ENCODE results near the gene GPR42.
"Not testable (repeated sequence)": the region's sequence is repeated elsewhere in the genome, so short reads cannot be mapped to it uniquely, and the experiment has no call there.

The GPR42 gene

GRCh38 chr19:35369522-35369921, 1.3 kb upstream of the GPR42 start:
- no peaks in the 10 kb centered on the region for H3K9me3 ChIP-seq (ENCODE audit: control insufficient read depth, insufficient read depth, low read length)
- no peak overlapping the region for H3K9ac ChIP-seq (ENCODE audit: low read depth, low read length)
- no peaks in the 10 kb centered on the region for H3K4me1 ChIP-seq (ENCODE audit: control insufficient read depth, insufficient read depth, low read length)
- H3K4me3 ChIP-seq (ENCODE audit: low read depth, low read length): no peak overlapping the region
- no peaks in the 10 kb centered on the region for H3K27me3 ChIP-seq (ENCODE audit: control insufficient read depth, insufficient read depth, low read length)
- no peak overlapping the region for H3K27ac ChIP-seq (ENCODE audit: low read depth, low read length)
- H3K36me3 ChIP-seq (ENCODE audit: control insufficient read depth, insufficient read depth, low read length): no peaks in the 10 kb centered on the region

GRCh38 chr19:35373492-35373891, 2.6 kb downstream of the GPR42 start:
- no peak overlapping the region for H3K4me3 ChIP-seq (ENCODE audit: low read depth, low read length)
- no peak overlapping the region for H3K27ac ChIP-seq (ENCODE audit: low read depth, low read length)
- no peak overlapping the region for H3K9ac ChIP-seq (ENCODE audit: low read depth, low read length)
- H3K27me3 ChIP-seq (ENCODE audit: control insufficient read depth, insufficient read depth, low read length): no peaks in the 10 kb centered on the region
- H3K36me3 ChIP-seq (ENCODE audit: control insufficient read depth, insufficient read depth, low read length): no peaks in the 10 kb centered on the region
- no peaks in the 10 kb centered on the region for H3K9me3 ChIP-seq (ENCODE audit: control insufficient read depth, insufficient read depth, low read length)
- H3K4me1 ChIP-seq (ENCODE audit: control insufficient read depth, insufficient read depth, low read length): no peaks in the 10 kb centered on the region

- H3K9ac ChIP-seq (ENCODE audit: low read depth, low read length); H3K27me3 ChIP-seq (ENCODE audit: control insufficient read depth, insufficient read depth, low read length); H3K4me1 ChIP-seq (ENCODE audit: control insufficient read depth, insufficient read depth, low read length); H3K9me3 ChIP-seq (ENCODE audit: control insufficient read depth, insufficient read depth, low read length); H3K27ac ChIP-seq (ENCODE audit: low read depth, low read length); H3K4me3 ChIP-seq (ENCODE audit: low read depth, low read length); H3K36me3 ChIP-seq (ENCODE audit: control insufficient read depth, insufficient read depth, low read length): not testable (repeated sequence)
Measured at GRCh38 chr19:35374031-35374430, 3.2 kb downstream of the GPR42 start.

GRCh38 chr19:35375505-35376307, 4.8 kb downstream of the GPR42 start:
- Histone ChIP-seq H3K4me3 (ENCODE audit: low read depth, low read length) (no peak overlapping the region), H3K36me3 (ENCODE audit: control insufficient read depth, insufficient read depth, low read length) (no peaks in the 10 kb centered on the region), H3K27ac (ENCODE audit: low read depth, low read length) (no peak overlapping the region), H3K9me3 (ENCODE audit: control insufficient read depth, insufficient read depth, low read length) (peaks cover 3% of the 10 kb centered on the region; the same call in 1 of the 2 replicates), H3K27me3 (ENCODE audit: control insufficient read depth, insufficient read depth, low read length) (no peaks in the 10 kb centered on the region), H3K4me1 (ENCODE audit: control insufficient read depth, insufficient read depth, low read length) (no peaks in the 10 kb centered on the region), H3K9ac (ENCODE audit: low read depth, low read length) (no peak overlapping the region)

- H3K27me3 ChIP-seq (ENCODE audit: control insufficient read depth, insufficient read depth, low read length): no peaks in the 10 kb centered on the region
- no peak overlapping the region for H3K27ac ChIP-seq (ENCODE audit: low read depth, low read length)
- H3K9me3 ChIP-seq (ENCODE audit: control insufficient read depth, insufficient read depth, low read length): peaks cover 3% of the 10 kb centered on the region
- no peak overlapping the region for H3K9ac ChIP-seq (ENCODE audit: low read depth, low read length)
- no peaks in the 10 kb centered on the region for H3K4me1 ChIP-seq (ENCODE audit: control insufficient read depth, insufficient read depth, low read length)
- no peaks in the 10 kb centered on the region for H3K36me3 ChIP-seq (ENCODE audit: control insufficient read depth, insufficient read depth, low read length)
- H3K4me3 ChIP-seq (ENCODE audit: low read depth, low read length): no peak overlapping the region
Measured at GRCh38 chr19:35377656-35378055, 6.8 kb downstream of the GPR42 start.

- no peak overlapping the region for H3K27ac ChIP-seq (ENCODE audit: low read depth, low read length)
- no peaks in the 10 kb centered on the region for H3K4me1 ChIP-seq (ENCODE audit: control insufficient read depth, insufficient read depth, low read length)
- no peak overlapping the region for H3K9ac ChIP-seq (ENCODE audit: low read depth, low read length)
- H3K9me3 ChIP-seq (ENCODE audit: control insufficient read depth, insufficient read depth, low read length): peaks cover 6% of the 10 kb centered on the region
- no peak overlapping the region for H3K4me3 ChIP-seq (ENCODE audit: low read depth, low read length)
- H3K36me3 ChIP-seq (ENCODE audit: control insufficient read depth, insufficient read depth, low read length): no peaks in the 10 kb centered on the region
- H3K27me3 ChIP-seq (ENCODE audit: control insufficient read depth, insufficient read depth, low read length): no peaks in the 10 kb centered on the region
Measured at GRCh38 chr19:35378356-35378755, 7.5 kb downstream of the GPR42 start.

- H3K4me1 ChIP-seq (ENCODE audit: control insufficient read depth, insufficient read depth, low read length); H3K4me3 ChIP-seq (ENCODE audit: low read depth, low read length); H3K36me3 ChIP-seq (ENCODE audit: control insufficient read depth, insufficient read depth, low read length); H3K9ac ChIP-seq (ENCODE audit: low read depth, low read length); H3K27me3 ChIP-seq (ENCODE audit: control insufficient read depth, insufficient read depth, low read length); H3K27ac ChIP-seq (ENCODE audit: low read depth, low read length): not testable (repeated sequence)
- H3K9me3 ChIP-seq (ENCODE audit: control insufficient read depth, insufficient read depth, low read length): peaks cover 12% of the 10 kb centered on the region
Measured at GRCh38 chr19:35379545-35379944, 8.7 kb downstream of the GPR42 start.

- H3K4me1 ChIP-seq (ENCODE audit: control insufficient read depth, insufficient read depth, low read length): no peaks in the 10 kb centered on the region
- no peak overlapping the region for H3K9ac ChIP-seq (ENCODE audit: low read depth, low read length)
- no peaks in the 10 kb centered on the region for H3K27me3 ChIP-seq (ENCODE audit: control insufficient read depth, insufficient read depth, low read length)
- H3K4me3 ChIP-seq (ENCODE audit: low read depth, low read length): no peak overlapping the region
- H3K36me3 ChIP-seq (ENCODE audit: control insufficient read depth, insufficient read depth, low read length): no peaks in the 10 kb centered on the region
- no peak overlapping the region for H3K27ac ChIP-seq (ENCODE audit: low read depth, low read length)
- peaks cover 12% of the 10 kb centered on the region for H3K9me3 ChIP-seq (ENCODE audit: control insufficient read depth, insufficient read depth, low read length)
Measured at GRCh38 chr19:35379992-35380391, 9.1 kb downstream of the GPR42 start.

GRCh38 chr19:35380450-35381124, 9.7 kb downstream of the GPR42 start:
- Histone ChIP-seq H3K4me1 (ENCODE audit: control insufficient read depth, insufficient read depth, low read length) (no peaks in the 10 kb centered on the region), H3K4me3 (ENCODE audit: low read depth, low read length) (no peak overlapping the region), H3K9ac (ENCODE audit: low read depth, low read length) (no peak overlapping the region), H3K36me3 (ENCODE audit: control insufficient read depth, insufficient read depth, low read length) (no peaks in the 10 kb centered on the region), H3K27me3 (ENCODE audit: control insufficient read depth, insufficient read depth, low read length) (no peaks in the 10 kb centered on the region), H3K27ac (ENCODE audit: low read depth, low read length) (no peak overlapping the region), H3K9me3 (ENCODE audit: control insufficient read depth, insufficient read depth, low read length) (peaks cover 16% of the 10 kb centered on the region)

- Histone ChIP-seq H3K36me3 (ENCODE audit: control insufficient read depth, insufficient read depth, low read length) (no peaks in the 10 kb centered on the region), H3K4me3 (ENCODE audit: low read depth, low read length) (no peak overlapping the region), H3K27ac (ENCODE audit: low read depth, low read length) (no peak overlapping the region), H3K4me1 (ENCODE audit: control insufficient read depth, insufficient read depth, low read length) (no peaks in the 10 kb centered on the region), H3K27me3 (ENCODE audit: control insufficient read depth, insufficient read depth, low read length) (no peaks in the 10 kb centered on the region), H3K9me3 (ENCODE audit: control insufficient read depth, insufficient read depth, low read length) (peaks cover 21% of the 10 kb centered on the region), H3K9ac (ENCODE audit: low read depth, low read length) (no peak overlapping the region)
Measured at GRCh38 chr19:35381318-35381717, 10.4 kb downstream of the GPR42 start.

GRCh38 chr19:35381926-35382325, 11.1 kb downstream of the GPR42 start:
- Histone ChIP-seq H3K36me3 (ENCODE audit: control insufficient read depth, insufficient read depth, low read length) (no peaks in the 10 kb centered on the region), H3K9ac (ENCODE audit: low read depth, low read length) (no peak overlapping the region), H3K27me3 (ENCODE audit: control insufficient read depth, insufficient read depth, low read length) (no peaks in the 10 kb centered on the region), H3K4me1 (ENCODE audit: control insufficient read depth, insufficient read depth, low read length) (no peaks in the 10 kb centered on the region), H3K9me3 (ENCODE audit: control insufficient read depth, insufficient read depth, low read length) (peaks cover 27% of the 10 kb centered on the region), H3K4me3 (ENCODE audit: low read depth, low read length) (no peak overlapping the region), H3K27ac (ENCODE audit: low read depth, low read length) (no peak overlapping the region)

Data from HUES48 (cell line).